ENCODE data around the gene TECTB. TPM values are rescaled to one million over a fixed set of nuclear protein-coding genes. Genes with fewer than 3 reads are reported as not detected.

Gene TECTB
- total RNA-seq, 2 donors from 2014 or later: not detected

- TF ChIP-seq CTCF (IDR thresholded peaks at IDR 0.05): no peak
- no peaks in the 10 kb centered on the region for H3K27me3 ChIP-seq
- H3K9me3 ChIP-seq: no peaks in the 10 kb centered on the region
- no peak for DNase-seq (ENCODE audit: low spot score)
- H3K27ac ChIP-seq: no peak overlapping the region
- no peaks in the 10 kb centered on the region for H3K36me3 ChIP-seq
- no peak overlapping the region for H3K4me3 ChIP-seq
- peaks cover 0 to 1% of the 10 kb centered on the region in 2 donors for H3K4me1 ChIP-seq
Observed at GRCh38 chr10:112330162-112330561, 47.0 kb downstream of the TECTB start.

GRCh38 chr10:112330607-112331160, 47.5 kb downstream of the TECTB start:
- Histone ChIP-seq H3K36me3 (no peaks in the 10 kb centered on the region), H3K4me1 (peaks cover 0 to 4% of the 10 kb centered on the region in 2 donors), H3K27me3 (no peaks in the 10 kb centered on the region), H3K9me3 (no peaks in the 10 kb centered on the region), H3K4me3 (no peak overlapping the region), H3K27ac (no peak overlapping the region)
- no peak for TF ChIP-seq CTCF (IDR thresholded peaks at IDR 0.05)
- no peak for DNase-seq (ENCODE audit: low spot score)

- DNase-seq (ENCODE audit: low spot score): no peak
- Histone ChIP-seq H3K9me3 (no peaks in the 10 kb centered on the region), H3K27ac (no peak overlapping the region), H3K4me3 (no peak overlapping the region), H3K36me3 (no peaks in the 10 kb centered on the region), H3K27me3 (no peaks in the 10 kb centered on the region), H3K4me1 (peaks cover 0 to 4% of the 10 kb centered on the region in 2 donors)
- TF ChIP-seq CTCF (IDR thresholded peaks at IDR 0.05): no peak
Observed at GRCh38 chr10:112332022-112332421, 48.8 kb downstream of the TECTB start.

GRCh38 chr10:112332509-112333228, 49.5 kb downstream of the TECTB start:
- Histone ChIP-seq H3K4me3 (no peak overlapping the region), H3K4me1 (peaks cover 0 to 4% of the 10 kb centered on the region in 2 donors), H3K36me3 (no peaks in the 10 kb centered on the region), H3K9me3 (no peaks in the 10 kb centered on the region), H3K27ac (no peak overlapping the region), H3K27me3 (no peaks in the 10 kb centered on the region)
- no peak for TF ChIP-seq CTCF (IDR thresholded peaks at IDR 0.05)
- peak; percentile 40 for DNase-seq (ENCODE audit: low spot score)

- H3K9me3 ChIP-seq: no peaks in the 10 kb centered on the region
- H3K27ac ChIP-seq: no peak overlapping the region
- H3K27me3 ChIP-seq: no peaks in the 10 kb centered on the region
- H3K4me1 ChIP-seq: peaks cover 0 to 4% of the 10 kb centered on the region in 2 donors
- H3K36me3 ChIP-seq: no peaks in the 10 kb centered on the region
- no peak for DNase-seq (ENCODE audit: low spot score)
- no peak overlapping the region for H3K4me3 ChIP-seq
- TF ChIP-seq CTCF (IDR thresholded peaks at IDR 0.05): no peak
Observed at GRCh38 chr10:112333452-112333851, 50.3 kb downstream of the TECTB start.

Data from right atrium auricular region (tissue), 2 donors.